ENCODE results near the gene DSG4.

The DSG4 gene

DNA sequence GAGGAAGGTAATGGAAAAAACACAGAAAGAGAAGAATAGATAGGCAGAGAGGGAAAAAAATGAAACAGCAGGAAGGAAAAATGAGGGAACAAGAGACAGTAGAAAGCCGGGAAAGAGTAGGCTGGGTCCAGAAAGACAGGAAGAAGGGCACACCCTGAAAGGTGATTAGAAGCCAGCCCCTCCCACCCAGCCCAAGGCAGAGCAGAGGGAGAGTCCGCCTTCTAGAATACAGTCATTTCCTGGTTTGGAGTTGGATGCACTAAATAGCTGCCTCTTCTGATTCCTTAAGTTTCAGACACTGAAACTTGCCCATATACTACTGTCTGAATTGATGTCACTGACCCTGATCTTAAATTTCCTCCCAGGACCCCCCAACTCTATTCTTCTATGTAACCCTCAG is 53.0 kb downstream of the DSG4 start:
- Histone ChIP-seq H3K4me1 (ENCODE audit: control insufficient read depth in 2 of 2, insufficient read depth in 1 of 2, low read depth in 1 of 2, low read length in 2 of 2) (peaks cover 0 to 2% of the 10 kb centered on the region in 2 donors), H3K9me3 (replicated peaks in 1 of 2; ENCODE audit: control insufficient read depth in 2 of 2, insufficient read depth in 1 of 2, low read depth in 1 of 2, low read length in 2 of 2) (no peaks in the 10 kb centered on the region), H2BK15ac (ENCODE audit: low read length) (no peak overlapping the region), H3K4me2 (ENCODE audit: insufficient read depth, low read length, poor library complexity, severe bottlenecking) (no peak overlapping the region), H3K79me1 (ENCODE audit: low read depth, low read length) (no peaks in the 10 kb centered on the region), H3K27ac (replicated peaks; ENCODE audit: low read length) (no peak overlapping the region), H3K9ac (ENCODE audit: low read depth, low read length, poor library complexity) (no peak overlapping the region), H3K18ac (ENCODE audit: low read length) (no peak overlapping the region), H3K27me3 (ENCODE audit: control insufficient read depth in 3 of 3, insufficient read depth in 3 of 3, low read depth in 1 of 3, low read length in 3 of 3) (peaks cover 0 to 5% (median 0%) of the 10 kb centered on the region in 3 experiments), H3K23ac (ENCODE audit: low read depth, low read length, poor library complexity) (no peak overlapping the region), H2BK120ac (ENCODE audit: low read depth, low read length) (no peak overlapping the region), H3K14ac (ENCODE audit: low read length) (no peak overlapping the region), H2BK12ac (ENCODE audit: low read length) (no peak overlapping the region), H3K4ac (ENCODE audit: low read length) (no peak overlapping the region), H2BK5ac (ENCODE audit: low read length) (no peak overlapping the region), H2AK5ac (ENCODE audit: low read depth, low read length) (no peak overlapping the region), H4K8ac (ENCODE audit: low read depth, low read length) (no peak overlapping the region), H3K36me3 (replicated peaks in 1 of 2; ENCODE audit: control insufficient read depth in 2 of 2, insufficient read depth in 2 of 2, low read length in 2 of 2) (no peaks in the 10 kb centered on the region), H3K4me3 (ENCODE audit: low read length in 2 of 2) (no peak overlapping the region), H2AFZ (ENCODE audit: low read length) (no peak overlapping the region), H4K91ac (ENCODE audit: low read depth, low read length, poor library complexity) (no peak overlapping the region)
- WGBS, 2 donors (ENCODE audit: extremely low coverage in 2 of 2, insufficient read length in 2 of 2, insufficient replicate concordance in 1 of 2), result no CpG with 5 or more reads among the region's 2 CpGs
- DNase-seq (ENCODE audit: low spot score), result no peak

DNA sequence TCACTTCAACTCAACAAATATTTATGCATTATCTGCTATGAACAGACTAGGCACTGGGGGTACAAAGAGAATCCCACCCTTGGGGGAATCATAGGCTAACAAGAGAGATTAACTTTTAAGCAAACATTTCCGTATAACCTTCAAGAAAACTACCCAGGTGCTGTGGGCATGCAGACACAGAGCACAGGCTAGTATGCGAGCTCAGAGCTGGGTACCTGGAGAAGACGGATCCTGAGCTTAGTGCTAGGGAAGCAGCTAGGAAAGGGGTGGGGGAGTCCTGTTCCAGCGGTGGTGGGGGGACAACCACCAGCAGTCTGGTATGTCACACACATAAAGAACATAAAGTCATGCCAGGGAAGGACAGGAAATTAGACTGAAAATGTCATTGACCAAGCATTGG is 53.5 kb downstream of the DSG4 start:
- no CpG with 5 or more reads among the region's 4 CpGs for WGBS, 2 donors (ENCODE audit: extremely low coverage in 2 of 2, insufficient read length in 2 of 2, insufficient replicate concordance in 1 of 2)
- H3K9me3 ChIP-seq (replicated peaks in 1 of 2; ENCODE audit: control insufficient read depth in 2 of 2, insufficient read depth in 1 of 2, low read depth in 1 of 2, low read length in 2 of 2), result no peaks in the 10 kb centered on the region
- H3K4me2 ChIP-seq (ENCODE audit: insufficient read depth, low read length, poor library complexity, severe bottlenecking), result no peak overlapping the region

DNA sequence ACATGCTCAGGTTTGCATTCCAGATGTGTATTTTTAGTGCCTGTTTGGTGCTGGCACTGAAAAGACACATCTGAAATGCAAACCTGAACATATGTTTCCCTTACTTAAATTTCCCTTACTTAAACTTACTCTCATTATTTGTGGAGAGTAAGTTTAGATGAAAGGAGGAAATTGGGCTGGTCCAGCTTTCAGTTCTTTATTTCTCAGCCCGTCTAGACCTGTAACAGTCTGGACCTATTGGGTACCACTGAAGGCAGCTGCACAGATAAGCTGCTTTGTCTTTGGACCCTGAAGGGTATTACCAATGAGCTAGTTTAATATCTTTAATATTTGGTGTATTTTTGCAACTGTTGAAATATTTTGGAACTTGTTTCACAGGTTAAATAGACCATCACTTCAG is 54.0 kb downstream of the DSG4 start:
- Histone ChIP-seq H2BK15ac (ENCODE audit: low read length) (no peak overlapping the region), H3K18ac (ENCODE audit: low read length) (no peak overlapping the region), H3K4ac (ENCODE audit: low read length) (no peak overlapping the region), H3K4me1 (ENCODE audit: control insufficient read depth in 2 of 2, insufficient read depth in 1 of 2, low read depth in 1 of 2, low read length in 2 of 2) (peaks cover 0 to 2% of the 10 kb centered on the region in 2 donors), H4K91ac (ENCODE audit: low read depth, low read length, poor library complexity) (no peak overlapping the region), H2AK5ac (ENCODE audit: low read depth, low read length) (no peak overlapping the region), H3K4me3 (ENCODE audit: low read length in 2 of 2) (no peak overlapping the region), H3K4me2 (ENCODE audit: insufficient read depth, low read length, poor library complexity, severe bottlenecking) (no peak overlapping the region), H3K23ac (ENCODE audit: low read depth, low read length, poor library complexity) (no peak overlapping the region), H2BK5ac (ENCODE audit: low read length) (no peak overlapping the region), H3K79me1 (ENCODE audit: low read depth, low read length) (no peaks in the 10 kb centered on the region), H2BK12ac (ENCODE audit: low read length) (no peak overlapping the region), H2AFZ (ENCODE audit: low read length) (no peak overlapping the region), H3K27ac (replicated peaks; ENCODE audit: low read length) (no peak overlapping the region), H3K36me3 (replicated peaks in 1 of 2; ENCODE audit: control insufficient read depth in 2 of 2, insufficient read depth in 2 of 2, low read length in 2 of 2) (no peaks in the 10 kb centered on the region), H3K9ac (ENCODE audit: low read depth, low read length, poor library complexity) (no peak overlapping the region), H3K27me3 (ENCODE audit: control insufficient read depth in 3 of 3, insufficient read depth in 3 of 3, low read depth in 1 of 3, low read length in 3 of 3) (peaks cover 0 to 3% (median 0%) of the 10 kb centered on the region in 3 experiments), H4K8ac (ENCODE audit: low read depth, low read length) (no peak overlapping the region), H3K9me3 (replicated peaks in 1 of 2; ENCODE audit: control insufficient read depth in 2 of 2, insufficient read depth in 1 of 2, low read depth in 1 of 2, low read length in 2 of 2) (no peaks in the 10 kb centered on the region), H3K14ac (ENCODE audit: low read length) (no peak overlapping the region), H2BK120ac (ENCODE audit: low read depth, low read length) (no peak overlapping the region)
- DNase-seq (ENCODE audit: low spot score), result no peak
- WGBS, 2 donors (ENCODE audit: extremely low coverage in 2 of 2, insufficient read length in 2 of 2, insufficient replicate concordance in 1 of 2), result no CpG with 5 or more reads among the region's 1 CpG

More for the DNA sequence above, 53.5 kb downstream of the DSG4 start:
- no peak overlapping the region for H3K9ac ChIP-seq (ENCODE audit: low read depth, low read length, poor library complexity)
- no peak overlapping the region for H2BK5ac ChIP-seq (ENCODE audit: low read length)
- no peak overlapping the region for H3K18ac ChIP-seq (ENCODE audit: low read length)
- no peaks in the 10 kb centered on the region for H3K79me1 ChIP-seq (ENCODE audit: low read depth, low read length)
- no peak overlapping the region for H4K8ac ChIP-seq (ENCODE audit: low read depth, low read length)
- H2BK120ac ChIP-seq (ENCODE audit: low read depth, low read length), result no peak overlapping the region
- H3K27ac ChIP-seq (replicated peaks; ENCODE audit: low read length), result no peak overlapping the region
- H2BK12ac ChIP-seq (ENCODE audit: low read length), result no peak overlapping the region
- H2BK15ac ChIP-seq (ENCODE audit: low read length), result no peak overlapping the region
- H2AK5ac ChIP-seq (ENCODE audit: low read depth, low read length), result no peak overlapping the region
- DNase-seq (ENCODE audit: low spot score), result no peak
- H3K4ac ChIP-seq (ENCODE audit: low read length), result no peak overlapping the region
- H3K4me1 ChIP-seq (ENCODE audit: control insufficient read depth in 2 of 2, insufficient read depth in 1 of 2, low read depth in 1 of 2, low read length in 2 of 2), result peaks cover 0 to 2% of the 10 kb centered on the region in 2 donors
- no peak overlapping the region for H3K14ac ChIP-seq (ENCODE audit: low read length)
- H3K27me3 ChIP-seq (ENCODE audit: control insufficient read depth in 3 of 3, insufficient read depth in 3 of 3, low read depth in 1 of 3, low read length in 3 of 3), result peaks cover 0 to 5% (median 0%) of the 10 kb centered on the region in 3 experiments
- no peak overlapping the region for H2AFZ ChIP-seq (ENCODE audit: low read length)
- H3K36me3 ChIP-seq (replicated peaks in 1 of 2; ENCODE audit: control insufficient read depth in 2 of 2, insufficient read depth in 2 of 2, low read length in 2 of 2), result no peaks in the 10 kb centered on the region
- H4K91ac ChIP-seq (ENCODE audit: low read depth, low read length, poor library complexity), result no peak overlapping the region
- no peak overlapping the region for H3K23ac ChIP-seq (ENCODE audit: low read depth, low read length, poor library complexity)
- no peak overlapping the region for H3K4me3 ChIP-seq (ENCODE audit: low read length in 2 of 2)

DNA sequence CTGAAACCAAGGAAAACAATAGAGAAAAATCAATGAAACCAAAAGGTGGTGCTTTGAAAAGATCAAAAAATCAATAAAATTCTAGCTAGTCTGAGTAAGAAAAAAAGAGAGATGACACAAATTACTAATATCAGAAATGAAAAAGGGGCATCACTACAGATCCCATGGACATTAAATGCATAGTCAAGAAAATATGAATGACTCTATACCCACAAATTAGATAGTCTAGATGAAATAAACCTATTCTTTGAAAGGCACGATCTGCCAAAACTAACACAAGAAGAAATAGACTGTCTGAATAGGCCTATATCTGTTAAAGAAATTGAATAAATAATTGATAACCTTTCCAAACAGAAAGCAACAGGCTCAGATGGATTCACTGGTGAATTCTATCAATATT is 55.7 kb downstream of the DSG4 start:
- Histone ChIP-seq H2BK15ac (ENCODE audit: low read length) (no peak overlapping the region), H3K27ac (replicated peaks; ENCODE audit: low read length) (no peak overlapping the region), H3K4me3 (ENCODE audit: low read length in 2 of 2) (no peak overlapping the region), H4K91ac (ENCODE audit: low read depth, low read length, poor library complexity) (no peak overlapping the region), H3K14ac (ENCODE audit: low read length) (no peak overlapping the region), H2AFZ (ENCODE audit: low read length) (no peak overlapping the region), H3K9ac (ENCODE audit: low read depth, low read length, poor library complexity) (no peak overlapping the region), H2BK5ac (ENCODE audit: low read length) (no peak overlapping the region), H3K4me2 (ENCODE audit: insufficient read depth, low read length, poor library complexity, severe bottlenecking) (no peak overlapping the region), H3K23ac (ENCODE audit: low read depth, low read length, poor library complexity) (no peak overlapping the region), H3K4ac (ENCODE audit: low read length) (no peak overlapping the region), H3K18ac (ENCODE audit: low read length) (no peak overlapping the region), H4K8ac (ENCODE audit: low read depth, low read length) (no peak overlapping the region), H2BK120ac (ENCODE audit: low read depth, low read length) (no peak overlapping the region), H3K4me1 (ENCODE audit: control insufficient read depth in 2 of 2, insufficient read depth in 1 of 2, low read depth in 1 of 2, low read length in 2 of 2) (peaks cover 0 to 2% of the 10 kb centered on the region in 2 donors), H3K79me1 (ENCODE audit: low read depth, low read length) (no peaks in the 10 kb centered on the region), H3K36me3 (replicated peaks in 1 of 2; ENCODE audit: control insufficient read depth in 2 of 2, insufficient read depth in 2 of 2, low read length in 2 of 2) (no peaks in the 10 kb centered on the region), H3K27me3 (ENCODE audit: control insufficient read depth in 3 of 3, insufficient read depth in 3 of 3, low read depth in 1 of 3, low read length in 3 of 3) (peaks cover 0 to 3% (median 0%) of the 10 kb centered on the region in 3 experiments), H2AK5ac (ENCODE audit: low read depth, low read length) (no peak overlapping the region), H2BK12ac (ENCODE audit: low read length) (no peak overlapping the region), H3K9me3 (replicated peaks in 1 of 2; ENCODE audit: control insufficient read depth in 2 of 2, insufficient read depth in 1 of 2, low read depth in 1 of 2, low read length in 2 of 2) (no peaks in the 10 kb centered on the region)
- DNase-seq (ENCODE audit: low spot score), result no peak
- no CpG with 5 or more reads among the region's 1 CpG for WGBS, 2 donors (ENCODE audit: extremely low coverage in 2 of 2, insufficient read length in 2 of 2, insufficient replicate concordance in 1 of 2)

Measured in neuronal stem cell (in vitro differentiated cells).